ENCODE measurements around the gene SDCBP2.

SDCBP2 gene

DNA sequence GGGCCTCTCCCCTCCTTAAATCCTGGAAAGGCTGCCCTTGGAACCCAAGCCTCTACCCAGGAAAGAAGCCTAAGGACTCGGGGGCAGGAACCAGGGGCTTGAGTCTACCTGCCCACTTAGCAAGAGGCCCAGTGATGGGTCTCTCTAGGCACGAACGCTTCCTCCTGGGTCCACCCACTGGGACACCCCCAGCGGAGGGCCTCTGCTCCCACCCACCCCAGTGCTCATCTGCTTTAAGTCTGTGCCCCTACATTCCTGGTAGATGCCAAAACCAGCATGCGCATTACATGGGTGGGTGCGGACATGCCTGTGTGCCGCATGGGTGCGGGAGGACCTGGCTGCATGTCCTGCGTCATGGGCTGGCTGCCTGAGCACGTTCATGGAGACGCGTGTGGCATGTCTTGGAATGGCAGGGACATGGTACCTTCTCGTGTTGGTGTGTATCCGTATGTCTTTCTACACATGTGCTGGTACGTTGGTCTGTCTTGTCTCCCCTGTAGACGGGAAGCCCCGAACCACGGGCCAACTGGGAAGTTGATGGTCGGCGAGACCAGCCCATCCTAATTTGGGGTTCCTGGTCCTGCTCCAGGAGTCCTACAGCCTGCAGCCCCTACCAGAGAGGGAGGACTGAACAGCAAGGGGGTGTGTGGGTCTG, 33.5 kb downstream of the SDCBP2 start:
- DNase-seq (ENCODE audit: low read depth): no peak

DNA sequence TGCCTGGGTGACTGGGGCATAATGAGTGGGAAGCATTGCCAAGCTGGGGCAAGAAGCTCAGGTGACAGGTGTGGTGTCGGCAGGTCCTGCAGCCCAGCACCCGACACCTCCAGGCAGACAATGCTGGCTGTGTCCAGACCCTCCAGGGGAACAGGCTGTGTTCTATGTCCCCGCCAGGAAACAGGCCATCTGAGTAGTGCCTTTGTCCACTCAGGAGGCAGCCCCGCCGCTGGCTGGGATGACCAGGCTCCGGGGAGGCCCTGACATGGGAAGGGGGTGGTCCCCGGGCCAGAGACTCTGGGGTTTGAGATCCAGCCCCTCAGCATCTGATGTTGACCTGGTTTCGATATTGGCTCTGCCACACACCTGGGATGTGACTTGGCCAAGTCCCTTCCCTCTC, 34.4 kb downstream of the SDCBP2 start:
- no peak for DNase-seq (ENCODE audit: low read depth)

DNA sequence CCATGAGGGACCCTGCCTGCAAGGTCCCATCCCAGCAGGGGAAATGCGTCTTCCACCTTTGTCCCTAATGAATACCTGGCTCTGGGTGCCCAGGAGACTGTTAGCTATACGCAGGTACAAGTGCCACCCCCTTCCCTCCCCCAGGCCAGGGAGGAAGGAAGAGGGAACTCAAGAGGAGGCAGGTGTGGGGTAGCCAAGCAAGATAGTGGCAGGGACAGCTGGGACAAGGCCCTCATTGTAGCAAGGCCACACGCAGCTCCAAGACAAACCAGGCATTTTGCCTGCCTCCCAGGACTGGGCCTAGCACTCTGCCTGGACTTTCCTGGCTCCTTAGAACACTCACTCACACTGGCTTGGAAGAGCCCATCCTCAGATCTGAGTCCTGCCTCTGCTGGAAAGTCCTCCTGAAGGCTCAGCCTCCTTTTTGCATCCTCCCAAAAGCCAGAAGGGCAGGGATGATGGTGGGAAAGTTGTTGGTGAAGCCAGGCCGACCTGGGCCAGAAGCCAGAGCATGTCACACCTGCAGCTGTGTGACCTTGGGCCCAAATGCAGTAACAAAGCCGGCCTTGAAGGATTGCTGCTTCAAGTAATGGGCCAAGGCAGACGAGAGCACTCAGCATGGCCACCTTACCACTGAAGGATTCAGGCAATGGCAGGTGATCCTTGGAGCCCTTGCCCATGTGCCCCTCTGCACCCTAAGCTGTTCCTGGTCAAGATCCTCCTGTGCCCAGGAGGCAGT, 35.1 kb downstream of the SDCBP2 start:
- DNase-seq (ENCODE audit: low read depth): no peak

DNA sequence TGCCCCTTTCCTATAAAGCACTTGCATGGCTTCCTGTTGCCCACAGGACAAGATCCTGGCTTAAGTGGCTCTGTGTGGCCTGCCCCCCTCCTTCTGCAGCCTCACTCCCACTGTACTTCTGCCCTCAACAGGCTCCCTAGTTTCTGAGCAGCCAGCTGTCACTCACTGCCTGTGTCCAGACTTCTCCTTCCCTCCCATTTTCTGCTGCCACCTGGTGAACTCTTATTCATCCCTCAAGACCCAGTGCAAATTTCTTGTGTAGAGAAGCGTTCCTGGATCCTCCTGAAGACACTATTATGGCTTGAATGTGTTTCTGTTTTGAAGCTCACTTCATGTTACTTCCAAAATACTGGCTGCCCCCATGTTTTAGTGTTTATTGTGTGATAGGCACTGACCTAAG, 36.3 kb downstream of the SDCBP2 start:
- DNase-seq (ENCODE audit: low read depth): no peak

DNA sequence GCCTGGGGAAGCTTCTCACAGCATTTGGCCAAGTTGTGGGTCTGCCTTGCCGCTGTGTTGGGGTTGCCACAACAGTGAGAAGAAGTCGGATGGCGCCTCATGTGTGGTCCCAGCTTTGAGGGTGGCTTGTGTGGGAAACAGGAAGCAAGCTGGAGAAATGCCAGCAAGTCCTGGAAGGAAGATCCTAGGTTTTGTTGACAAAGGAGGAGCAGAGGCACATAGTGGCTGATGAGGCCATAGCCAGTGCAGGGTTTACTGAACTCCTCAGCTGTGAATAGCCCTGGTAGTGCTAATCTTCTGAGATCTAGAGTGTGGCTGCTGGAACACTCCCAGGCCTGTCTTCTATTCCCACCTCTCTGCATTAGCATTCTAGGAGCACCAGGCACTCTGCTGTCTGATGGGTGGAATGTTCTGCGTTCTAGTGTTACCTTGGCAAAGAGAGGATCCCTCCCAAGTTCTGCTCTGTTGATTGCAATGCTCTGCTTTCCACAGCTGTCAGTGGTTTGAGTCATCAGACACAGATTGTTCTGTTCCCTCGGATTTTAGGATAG, 37.7 kb downstream of the SDCBP2 start:
- no peak for DNase-seq (ENCODE audit: low read depth)

DNA sequence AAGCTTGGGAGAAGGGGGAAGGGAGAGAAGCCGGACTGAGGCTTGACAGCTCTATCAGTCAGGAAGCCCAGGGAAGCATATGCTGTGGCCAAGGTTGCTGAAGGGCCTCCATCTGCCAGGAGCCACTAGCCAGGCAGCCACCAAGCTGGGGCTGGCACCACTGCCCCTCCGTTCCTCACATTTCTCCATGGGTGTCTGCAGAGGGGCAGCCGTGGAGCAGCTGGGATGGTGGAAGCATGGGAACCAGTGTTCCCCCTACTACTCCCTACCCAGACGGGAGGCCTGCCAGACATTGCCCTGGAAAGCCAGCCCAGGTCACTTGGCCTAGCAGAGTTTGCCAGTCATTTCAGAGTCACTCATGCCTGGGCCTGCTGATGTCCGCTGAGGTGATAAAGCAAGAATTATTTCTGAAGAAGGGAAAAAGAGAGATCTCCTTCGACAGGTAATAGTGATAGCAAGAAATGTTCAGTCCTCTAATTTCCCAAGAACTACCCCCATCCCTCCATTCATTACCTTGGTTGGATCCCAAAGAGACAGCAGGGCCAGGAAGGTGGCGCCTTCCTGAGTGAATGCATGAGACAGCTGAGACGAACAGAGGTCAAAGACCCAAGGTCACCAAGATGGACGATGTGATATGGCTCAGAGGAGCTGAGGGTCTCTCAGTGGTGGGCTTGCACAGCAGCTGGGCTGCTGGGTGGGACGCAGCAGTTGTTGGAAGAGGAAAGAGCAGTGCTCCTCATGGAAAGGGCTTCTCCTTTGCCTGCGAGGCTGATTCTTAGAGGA, 41.0 kb downstream of the SDCBP2 start:
- DNase-seq (ENCODE audit: low read depth): no peak

DNA sequence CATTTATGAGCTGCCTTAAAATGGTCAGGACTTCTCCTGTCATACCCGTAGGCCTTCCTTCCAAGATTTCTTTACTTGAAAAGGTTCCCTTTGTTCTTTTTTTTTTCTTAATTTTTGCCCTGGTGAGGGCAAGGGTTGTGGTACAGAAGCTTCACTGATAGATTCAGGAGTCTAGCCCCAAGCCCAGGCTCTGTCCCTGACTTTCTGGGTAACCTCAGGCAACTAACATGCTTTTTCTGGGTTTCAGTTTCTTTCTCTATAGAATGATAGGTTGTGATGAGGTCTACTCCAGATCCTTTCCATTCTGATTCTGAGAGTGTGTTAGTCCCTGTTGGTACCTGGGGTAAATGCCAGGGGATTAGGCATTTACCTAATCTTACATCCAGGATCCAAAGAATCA, 41.6 kb downstream of the SDCBP2 start:
- DNase-seq (ENCODE audit: low read depth): no peak

DNA sequence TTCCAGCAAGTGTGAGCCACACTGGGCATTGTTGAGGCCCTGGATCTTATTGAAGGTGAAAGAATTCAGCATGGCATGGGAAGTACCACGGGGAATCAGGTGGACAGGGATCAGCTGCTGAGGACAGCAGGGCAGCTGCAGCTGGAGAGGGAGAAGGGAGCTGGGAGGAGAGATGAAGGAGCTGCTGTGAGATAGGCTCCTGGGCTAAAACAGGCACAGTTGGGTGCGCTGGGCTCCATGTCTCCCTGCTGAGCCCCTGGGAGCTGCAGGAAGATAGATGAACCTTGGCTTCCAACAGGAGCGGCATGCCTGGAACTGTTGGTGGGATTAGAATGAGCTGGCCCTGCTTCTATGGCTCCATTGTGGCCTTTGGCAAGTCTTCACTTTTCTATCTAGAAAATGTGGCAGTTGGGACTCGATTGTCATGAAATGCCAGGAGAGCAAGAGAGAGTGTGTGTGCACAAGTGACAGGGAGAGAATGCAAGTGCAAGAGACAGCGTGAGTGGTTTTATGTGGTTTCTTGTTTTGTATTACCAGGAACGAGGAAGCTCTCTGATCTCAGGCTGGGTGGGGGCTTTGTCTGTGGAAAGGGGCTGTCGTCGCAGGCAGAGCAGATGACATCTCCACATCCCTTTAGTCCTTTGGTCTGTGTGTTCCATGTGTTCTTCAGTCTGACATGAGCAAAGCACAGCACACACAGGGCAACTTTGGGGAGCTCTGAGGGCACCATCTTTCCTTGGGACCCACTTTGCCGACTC, 42.5 kb downstream of the SDCBP2 start:
- DNase-seq (ENCODE audit: low read depth): no peak

DNA sequence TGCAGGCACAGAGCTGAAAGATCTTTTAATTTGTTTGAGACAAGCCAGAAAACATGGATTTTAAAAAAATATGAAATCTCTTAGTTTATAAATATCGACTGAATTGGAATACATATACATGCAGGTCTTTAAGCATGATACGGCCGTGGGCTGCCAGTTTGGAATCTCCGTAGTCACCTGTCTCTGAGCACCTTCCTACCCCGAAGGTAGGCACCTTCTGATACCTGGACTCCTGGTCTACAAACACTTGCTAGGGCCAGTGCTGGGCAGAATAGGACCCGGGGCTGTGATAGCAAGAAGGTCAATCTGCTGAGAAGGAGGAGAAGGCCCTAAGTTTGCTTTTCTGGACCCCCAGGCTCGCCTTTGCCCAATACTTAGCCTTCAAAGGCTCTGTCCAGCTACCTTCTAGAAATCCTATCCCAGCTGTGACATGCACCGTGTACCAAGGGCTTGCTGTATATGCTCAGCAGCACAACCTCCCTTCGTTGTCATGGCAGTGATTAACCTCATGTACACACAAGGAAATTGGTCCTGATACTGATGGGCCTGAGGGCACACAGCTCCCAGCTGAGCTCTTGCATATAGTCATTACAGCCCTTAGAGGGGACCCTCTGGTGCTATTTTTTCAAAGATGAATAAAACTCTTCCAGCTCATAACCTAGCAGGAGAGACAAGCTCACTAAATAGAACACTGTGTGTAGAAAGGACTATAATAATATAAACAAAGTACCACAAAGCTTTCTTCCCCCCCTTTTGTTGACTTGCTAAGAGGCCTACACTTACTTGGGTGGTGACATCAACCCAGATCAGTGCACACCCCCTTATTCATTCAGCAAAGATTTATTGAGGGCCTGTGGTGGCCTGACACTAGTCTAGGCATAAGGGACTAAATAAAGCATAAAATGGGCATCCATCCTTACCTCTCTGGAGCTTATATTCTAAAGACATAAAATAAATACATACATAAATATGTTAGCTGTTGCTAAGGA, 45.1 kb downstream of the SDCBP2 start:
- DNase-seq (ENCODE audit: low read depth): no peak

DNA sequence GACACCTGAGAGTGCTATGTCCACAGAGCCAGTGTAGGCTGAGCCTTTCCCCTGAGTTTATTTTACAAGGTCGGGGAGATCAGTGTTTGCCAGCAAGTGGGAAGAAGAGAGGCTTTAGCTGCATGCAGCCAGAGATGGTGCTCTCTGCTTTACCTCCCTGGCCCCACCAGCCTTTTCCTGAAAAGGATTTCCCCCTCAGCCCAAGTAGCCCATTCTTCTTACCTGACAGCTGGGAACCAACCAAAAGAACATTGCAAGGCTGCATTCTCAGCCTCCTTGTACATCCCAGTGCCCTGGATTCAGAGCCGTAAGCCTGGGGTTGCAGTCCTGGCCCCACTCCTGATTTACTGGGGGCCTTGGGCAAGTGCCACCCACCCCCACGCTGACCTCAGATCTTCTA, 46.0 kb downstream of the SDCBP2 start:
- no peak for DNase-seq (ENCODE audit: low read depth)

DNA sequence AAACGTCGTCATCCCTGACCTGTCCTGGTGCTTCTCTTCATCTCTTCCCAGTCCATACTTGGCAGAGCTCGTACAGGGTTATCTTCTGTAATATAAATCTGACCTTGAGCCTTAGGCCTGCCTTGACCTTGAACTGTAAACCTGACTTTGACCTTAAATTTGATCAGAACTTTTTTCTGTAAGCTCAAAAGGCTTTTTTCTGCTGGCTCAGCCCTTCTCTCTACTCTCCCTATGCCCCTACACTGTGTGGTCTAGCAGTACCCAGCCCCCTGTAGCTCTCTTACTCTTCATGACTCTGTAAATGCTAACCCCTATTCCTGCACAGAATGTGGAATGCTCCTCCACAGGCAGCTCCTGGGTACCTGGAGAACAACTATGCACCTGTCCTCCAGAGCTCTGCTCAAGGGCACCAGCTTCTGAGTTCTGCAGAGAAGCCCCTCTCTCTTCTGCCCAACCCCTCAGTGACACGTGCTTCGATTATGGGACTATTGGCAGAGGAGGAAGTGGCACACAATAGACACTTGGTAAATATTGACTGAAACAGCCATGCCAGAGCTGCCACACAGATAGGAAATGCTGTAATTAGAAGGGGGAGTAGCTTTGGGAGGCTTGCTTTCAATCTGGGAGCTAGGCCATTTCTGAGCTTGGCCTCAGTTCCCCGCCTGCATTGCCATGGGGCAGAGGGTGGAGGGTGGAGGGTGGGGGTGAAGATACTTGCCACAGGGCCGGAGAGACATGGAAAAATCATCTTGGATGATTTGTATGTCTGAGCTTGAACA, 47.5 kb downstream of the SDCBP2 start:
- DNase-seq (ENCODE audit: low read depth): no peak

DNA sequence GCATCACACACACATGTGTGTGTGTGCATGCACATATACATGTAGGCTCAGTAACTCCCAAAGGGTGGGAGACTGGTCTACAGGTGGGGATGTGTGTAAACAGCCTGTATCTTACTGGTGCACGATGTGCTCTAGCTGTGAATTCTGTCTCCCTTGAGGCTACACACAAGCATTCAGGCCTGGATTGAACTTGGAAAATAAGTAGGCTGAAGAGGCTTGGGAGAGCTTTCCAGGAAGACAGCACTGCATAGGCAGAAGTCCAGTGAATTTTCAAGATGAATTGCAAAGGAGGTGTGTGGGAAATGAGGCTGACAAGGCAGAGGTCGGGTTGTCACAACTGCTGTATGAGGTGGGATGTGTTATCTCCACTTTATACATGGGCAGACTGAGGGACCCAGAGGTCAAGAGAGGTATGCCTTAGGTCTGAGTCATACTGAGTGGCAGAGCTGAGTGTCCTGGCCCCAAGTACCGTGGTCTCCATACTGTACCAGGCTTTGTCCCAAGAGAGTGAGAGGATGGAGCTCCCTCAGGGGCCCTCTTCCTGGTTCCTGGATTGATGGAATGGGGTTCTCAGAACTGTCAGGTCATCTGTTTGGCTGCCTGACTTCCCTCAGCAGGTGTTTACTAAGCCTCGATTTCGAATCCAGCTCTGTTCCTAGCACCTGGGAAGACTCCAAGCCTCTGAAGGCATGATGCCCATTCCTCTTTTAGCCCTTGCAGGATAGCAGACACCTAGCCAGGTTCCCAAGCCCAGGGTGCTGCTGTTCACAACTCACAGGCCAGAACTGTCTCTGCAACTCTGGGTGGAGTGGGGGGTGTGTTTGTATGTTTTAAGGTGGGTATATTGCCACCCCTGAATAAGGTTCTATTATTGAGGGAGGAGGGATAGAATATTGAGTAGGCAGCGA, 48.5 kb downstream of the SDCBP2 start:
- no peak for DNase-seq (ENCODE audit: low read depth)

DNA sequence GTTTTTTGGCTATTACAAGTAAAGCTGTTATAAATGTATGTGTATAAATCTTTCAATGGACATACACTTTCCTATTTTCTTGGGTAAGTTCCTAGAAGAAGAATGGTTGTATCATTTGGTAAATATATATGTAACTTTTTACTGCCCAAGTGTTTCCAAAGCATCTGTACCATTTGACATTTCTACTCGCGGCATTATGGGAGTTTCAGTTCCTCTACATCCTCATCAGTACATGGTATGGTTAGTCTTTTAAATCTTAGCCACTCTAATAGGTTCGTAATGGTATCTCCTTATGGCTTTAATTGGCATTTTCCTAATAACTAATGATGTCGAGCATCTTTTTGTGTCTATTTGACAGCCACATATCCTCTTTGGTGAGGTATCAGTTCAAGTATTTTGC, 49.9 kb downstream of the SDCBP2 start:
- DNase-seq (ENCODE audit: low read depth): no peak

DNA sequence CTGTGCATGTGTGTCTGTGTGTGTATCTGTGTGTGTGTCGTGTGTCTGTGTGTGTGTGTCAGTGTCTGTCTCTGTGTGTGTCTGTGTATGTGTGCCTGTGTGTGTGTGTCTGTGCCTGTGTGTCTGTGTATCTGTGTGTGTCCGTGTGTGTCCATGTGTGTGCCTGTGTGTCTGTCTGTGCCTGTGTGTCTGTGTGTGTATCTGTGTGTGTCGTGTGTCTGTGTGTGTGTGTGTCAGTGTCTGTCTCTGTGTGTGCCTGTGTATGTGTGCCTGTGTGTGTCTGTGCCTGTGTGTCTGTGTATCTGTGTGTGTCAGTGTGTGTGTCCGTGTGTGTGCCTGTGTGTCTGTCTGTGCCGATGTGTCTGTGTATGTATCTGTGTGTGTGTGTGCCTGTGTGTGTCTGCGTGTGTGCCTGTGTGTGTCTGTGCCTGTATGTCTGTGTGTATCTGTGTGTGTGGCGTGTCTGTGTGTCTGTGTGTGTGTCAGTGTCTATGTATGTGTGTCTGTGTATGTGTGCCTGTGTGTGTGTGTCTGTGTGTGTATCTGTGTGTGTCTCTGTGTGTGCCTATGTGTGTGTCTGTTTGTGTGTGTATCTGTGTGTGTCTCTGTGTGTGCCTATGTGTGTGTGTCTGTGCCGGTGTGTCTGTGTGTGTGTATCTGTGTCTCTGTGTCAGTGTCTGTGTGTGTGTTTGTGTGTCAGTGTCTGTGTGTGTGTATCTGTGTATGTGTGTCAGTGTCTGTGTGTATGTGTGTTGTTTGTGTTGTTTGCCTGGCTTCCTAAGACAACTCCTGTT, 51.2 kb downstream of the SDCBP2 start:
- no peak for DNase-seq (ENCODE audit: low read depth)

DNA sequence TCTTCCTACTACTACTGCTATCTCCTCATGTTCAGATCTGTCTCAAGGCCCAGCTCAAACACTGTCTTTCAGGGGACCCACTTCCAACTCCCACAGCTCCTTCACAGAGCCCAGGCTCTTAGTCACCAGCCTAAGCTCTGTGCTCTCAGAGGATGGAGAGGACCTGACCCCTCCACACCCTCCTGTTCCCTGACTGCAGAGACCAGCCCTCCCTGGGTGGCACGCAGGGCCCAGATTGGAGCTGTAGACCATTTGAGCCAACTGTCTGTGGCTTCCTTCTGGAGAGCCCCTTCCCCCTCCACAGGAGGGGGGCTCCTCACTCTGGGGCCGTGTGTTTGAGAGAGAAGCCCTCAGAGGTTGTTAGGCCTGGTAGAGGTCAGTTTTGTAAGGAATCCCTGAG, 53.0 kb downstream of the SDCBP2 start:
- DNase-seq (ENCODE audit: low read depth): no peak

DNA sequence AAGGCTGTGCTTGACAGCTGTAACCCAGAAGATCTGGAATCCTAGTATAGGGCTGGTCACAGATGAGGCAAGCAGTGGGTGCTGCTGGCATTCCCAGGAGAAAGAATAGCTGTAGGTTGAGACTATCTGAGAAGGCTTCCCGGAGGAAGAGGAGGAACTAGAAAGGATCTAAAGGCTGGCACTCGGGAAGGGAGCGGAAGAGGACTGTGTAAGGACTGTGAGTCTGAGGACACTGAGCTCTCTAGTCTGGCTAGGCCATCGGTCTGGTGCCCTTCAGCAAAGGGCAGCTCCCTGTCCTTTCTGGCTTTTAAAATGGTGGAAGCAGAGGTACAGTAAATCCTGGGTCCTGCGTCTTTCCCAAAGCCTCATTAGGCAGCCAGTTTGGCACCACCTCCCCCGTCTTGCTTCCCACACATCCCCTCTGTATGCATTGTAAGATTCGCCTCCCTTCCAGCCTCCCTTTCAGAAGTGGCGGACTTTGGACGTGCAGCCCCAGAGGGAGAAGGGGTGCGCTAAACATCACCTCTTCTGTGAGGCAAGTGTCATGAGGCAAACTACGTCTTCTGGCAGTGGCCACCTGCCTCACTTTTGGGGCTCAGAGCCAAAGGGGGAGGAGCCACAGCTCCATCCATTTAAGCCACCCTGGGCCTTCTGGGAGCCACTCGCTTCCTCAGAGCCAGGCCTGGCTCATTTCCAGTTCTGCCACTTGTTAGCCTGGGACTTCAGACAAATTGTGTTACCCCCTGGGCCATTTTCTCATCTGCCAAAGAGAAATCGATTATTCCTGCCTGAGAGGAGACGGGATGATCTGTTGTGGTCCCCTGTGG, 54.2 kb downstream of the SDCBP2 start:
- DNase-seq (ENCODE audit: low read depth): no peak

DNA sequence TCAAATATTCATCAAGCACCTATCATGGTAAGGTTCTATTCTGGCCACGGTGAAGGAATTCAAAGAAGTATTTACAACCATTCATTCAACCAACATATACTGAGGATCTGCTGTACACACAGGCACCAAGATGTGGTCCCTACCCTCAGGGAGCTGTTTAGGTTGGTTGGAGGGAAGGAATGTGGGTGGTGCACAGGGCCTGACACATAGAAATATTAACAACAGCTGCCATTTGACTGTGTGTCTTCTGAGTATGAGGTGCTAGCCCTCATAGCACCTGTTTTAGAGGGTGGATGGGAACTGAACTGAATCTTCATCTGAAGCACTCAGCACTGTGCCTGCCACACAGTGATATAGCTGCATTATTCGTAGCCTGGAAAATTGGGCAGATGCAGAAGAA, 55.6 kb downstream of the SDCBP2 start:
- DNase-seq (ENCODE audit: low read depth): no peak

Data from stimulated activated CD8-positive, alpha-beta memory T cell treated with anti-CD3 and anti-CD28 coated beads, Interleukin-15, amount 100 ng/mL, for 1 hour (primary cell).